ENCODE measurements around the gene VCPKMT.

Gene VCPKMT

GRCh38 chr14:50083467-50084337, 32.7 kb downstream of the VCPKMT start:
- TF ChIP-seq EGR1 (IDR thresholded peaks at IDR 0.05) (no peak), TEAD4 (IDR thresholded peaks at IDR 0.05) (no peak), ZBTB7A (IDR thresholded peaks at IDR 0.05; ENCODE audit: low read depth) (no peak), FOXM1 (IDR thresholded peaks at IDR 0.05; ENCODE audit: borderline replicate concordance, low read depth) (no peak), USF1 (IDR thresholded peaks at IDR 0.05) (no peak), REST (IDR thresholded peaks at IDR 0.05; ENCODE audit: low read depth) (no peak), RAD21 (IDR thresholded peaks at IDR 0.05; ENCODE audit: low read depth) (no peak), TCF12 (IDR thresholded peaks at IDR 0.05; ENCODE audit: low read depth) (no peak), NFIC (IDR thresholded peaks at IDR 0.05) (no peak), EP300 (IDR thresholded peaks at IDR 0.05; ENCODE audit: borderline replicate concordance) (no peak), CREB1 (IDR thresholded peaks at IDR 0.05; ENCODE audit: low read depth) (no peak), TAF1 (IDR thresholded peaks at IDR 0.05; ENCODE audit: low read depth) (no peak), CEBPB (IDR thresholded peaks at IDR 0.05) (no peak), MAX (IDR thresholded peaks at IDR 0.05) (no peak), YY1 (IDR thresholded peaks at IDR 0.05; ENCODE audit: low read depth) (no peak)

- no peak for TF ChIP-seq RAD21 (IDR thresholded peaks at IDR 0.05; ENCODE audit: low read depth)
- TF ChIP-seq REST (IDR thresholded peaks at IDR 0.05; ENCODE audit: low read depth) = no peak
- TF ChIP-seq EP300 (IDR thresholded peaks at IDR 0.05; ENCODE audit: borderline replicate concordance) = no peak
- TF ChIP-seq TEAD4 (IDR thresholded peaks at IDR 0.05) = no peak
- no peak for TF ChIP-seq ZBTB7A (IDR thresholded peaks at IDR 0.05; ENCODE audit: low read depth)
- TF ChIP-seq EGR1 (IDR thresholded peaks at IDR 0.05) = no peak
- no peak for TF ChIP-seq NFIC (IDR thresholded peaks at IDR 0.05)
- no peak for TF ChIP-seq USF1 (IDR thresholded peaks at IDR 0.05)
- no peak for TF ChIP-seq YY1 (IDR thresholded peaks at IDR 0.05; ENCODE audit: low read depth)
- TF ChIP-seq TCF12 (IDR thresholded peaks at IDR 0.05; ENCODE audit: low read depth) = no peak
- no peak for TF ChIP-seq CEBPB (IDR thresholded peaks at IDR 0.05)
- TF ChIP-seq TAF1 (IDR thresholded peaks at IDR 0.05; ENCODE audit: low read depth) = no peak
Measured at GRCh38 chr14:50082784-50083466, 33.4 kb downstream of the VCPKMT start.

- TF ChIP-seq CREB1 (IDR thresholded peaks at IDR 0.05; ENCODE audit: low read depth) = no peak
- TF ChIP-seq TEAD4 (IDR thresholded peaks at IDR 0.05) = no peak
- no peak for TF ChIP-seq NFIC (IDR thresholded peaks at IDR 0.05)
- TF ChIP-seq REST (IDR thresholded peaks at IDR 0.05; ENCODE audit: low read depth) = no peak
- TF ChIP-seq CEBPB (IDR thresholded peaks at IDR 0.05) = no peak
- no peak for TF ChIP-seq ZBTB7A (IDR thresholded peaks at IDR 0.05; ENCODE audit: low read depth)
- no peak for TF ChIP-seq RAD21 (IDR thresholded peaks at IDR 0.05; ENCODE audit: low read depth)
- TF ChIP-seq FOXM1 (IDR thresholded peaks at IDR 0.05; ENCODE audit: borderline replicate concordance, low read depth) = no peak
- TF ChIP-seq EP300 (IDR thresholded peaks at IDR 0.05; ENCODE audit: borderline replicate concordance) = no peak
- TF ChIP-seq TCF12 (IDR thresholded peaks at IDR 0.05; ENCODE audit: low read depth) = no peak
- TF ChIP-seq YY1 (IDR thresholded peaks at IDR 0.05; ENCODE audit: low read depth) = no peak
- TF ChIP-seq TAF1 (IDR thresholded peaks at IDR 0.05; ENCODE audit: low read depth) = no peak
- TF ChIP-seq EGR1 (IDR thresholded peaks at IDR 0.05) = no peak
- no peak for TF ChIP-seq USF1 (IDR thresholded peaks at IDR 0.05)
- TF ChIP-seq MAX (IDR thresholded peaks at IDR 0.05) = no peak
Measured at GRCh38 chr14:50082308-50082742, 34.0 kb downstream of the VCPKMT start.
